Left kidney (tissue), 2 donors: ENCODE data around the gene CLSTN1. TPM values are rescaled to one million over a fixed set of nuclear protein-coding genes. Genes with fewer than 3 reads are reported as not detected.
"Not testable (repeated sequence)": the region's sequence is repeated elsewhere in the genome, so short reads cannot be mapped to it uniquely, and the experiment has no call there.

Source experiments
- DNase-seq: peaks from one replicate; pipeline ENCODE4 v3.0.0-alpha.2; 2013
- polyA plus RNA-seq: library from polyadenylated mRNA; unstranded; fragments of 120-200 nt; gene quantifications from one replicate; pipeline ENCODE4 v1.2.1, GENCODE V29; 2013; ENCODE audit not compliant: insufficient read length

The CLSTN1 gene
- polyA plus RNA-seq, 1 donor = 151 TPM

- no peak for DNase-seq
These were observed 3.9 kb upstream of the CLSTN1 start for GRCh38 chr1:9827558-9828185.

GRCh38 chr1:9826616-9827015 lies 2.9 kb upstream of the CLSTN1 start:
- DNase-seq = no peak

GRCh38 chr1:9826087-9826486 lies 2.3 kb upstream of the CLSTN1 start:
- no peak for DNase-seq

- no peak for DNase-seq
These were observed 1.6 kb upstream of the CLSTN1 start for GRCh38 chr1:9825093-9826074.

GRCh38 chr1:9824702-9825089 lies 931 bp upstream of the CLSTN1 start:
- no peak for DNase-seq

GRCh38 chr1:9823693-9823942 lies 147 bp downstream of the CLSTN1 start:
- DNase-seq = no peak

GRCh38 chr1:9822897-9823692 lies 670 bp downstream of the CLSTN1 start:
- no peak for DNase-seq

GRCh38 chr1:9822490-9822889 lies 1.3 kb downstream of the CLSTN1 start:
- no peak for DNase-seq

- DNase-seq = no peak
These were observed 2.1 kb downstream of the CLSTN1 start for GRCh38 chr1:9821710-9822109.

- DNase-seq = no peak
These were observed 3.2 kb downstream of the CLSTN1 start for GRCh38 chr1:9820521-9820920.

- no peak for DNase-seq
These were observed 6.0 kb downstream of the CLSTN1 start for GRCh38 chr1:9817734-9818133.

- no peak for DNase-seq
These were observed 7.6 kb downstream of the CLSTN1 start for GRCh38 chr1:9816199-9816598.

- DNase-seq = no peak
These were observed 8.6 kb downstream of the CLSTN1 start for GRCh38 chr1:9815150-9815549.

GRCh38 chr1:9814619-9815018 lies 9.1 kb downstream of the CLSTN1 start:
- no peak for DNase-seq

- no peak for DNase-seq
These were observed 12.4 kb downstream of the CLSTN1 start for GRCh38 chr1:9811239-9811966.

- no peak for DNase-seq
These were observed 14.7 kb downstream of the CLSTN1 start for GRCh38 chr1:9809100-9809510.

- no peak for DNase-seq
These were observed 15.3 kb downstream of the CLSTN1 start for GRCh38 chr1:9808459-9808858.

GRCh38 chr1:9807541-9807940 lies 16.2 kb downstream of the CLSTN1 start:
- no peak for DNase-seq

- not testable (repeated sequence) for DNase-seq
These were observed 17.8 kb downstream of the CLSTN1 start for GRCh38 chr1:9805972-9806371.

GRCh38 chr1:9805006-9805508 lies 18.7 kb downstream of the CLSTN1 start:
- no peak for DNase-seq

GRCh38 chr1:9803003-9803918 lies 20.5 kb downstream of the CLSTN1 start:
- not testable (repeated sequence) for DNase-seq
